ENCODE data around the gene CCNA1.

The CCNA1 gene

DNA sequence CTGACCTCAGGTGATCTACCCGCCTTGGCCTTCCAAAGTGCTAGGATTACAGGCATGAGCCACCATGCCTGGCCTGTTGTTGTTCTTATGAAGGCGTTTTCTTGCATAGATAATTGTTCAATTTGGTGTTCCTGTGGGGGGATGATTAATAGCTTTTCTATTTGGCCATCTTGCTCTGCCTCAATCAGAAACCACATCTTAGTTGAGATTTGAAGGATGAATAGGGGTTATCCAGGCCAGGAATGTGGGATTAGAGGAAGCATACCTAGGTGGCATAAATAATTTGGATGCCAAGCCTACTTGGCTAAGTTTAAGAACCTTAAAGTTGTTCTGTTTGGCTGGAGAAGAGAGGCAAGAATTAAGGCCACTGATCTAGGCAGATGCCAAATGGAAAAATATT lies 44.4 kb downstream of the CCNA1 start:
- DNase-seq (ENCODE audit: low read depth) = no peak
- TF ChIP-seq, protein P1, sequence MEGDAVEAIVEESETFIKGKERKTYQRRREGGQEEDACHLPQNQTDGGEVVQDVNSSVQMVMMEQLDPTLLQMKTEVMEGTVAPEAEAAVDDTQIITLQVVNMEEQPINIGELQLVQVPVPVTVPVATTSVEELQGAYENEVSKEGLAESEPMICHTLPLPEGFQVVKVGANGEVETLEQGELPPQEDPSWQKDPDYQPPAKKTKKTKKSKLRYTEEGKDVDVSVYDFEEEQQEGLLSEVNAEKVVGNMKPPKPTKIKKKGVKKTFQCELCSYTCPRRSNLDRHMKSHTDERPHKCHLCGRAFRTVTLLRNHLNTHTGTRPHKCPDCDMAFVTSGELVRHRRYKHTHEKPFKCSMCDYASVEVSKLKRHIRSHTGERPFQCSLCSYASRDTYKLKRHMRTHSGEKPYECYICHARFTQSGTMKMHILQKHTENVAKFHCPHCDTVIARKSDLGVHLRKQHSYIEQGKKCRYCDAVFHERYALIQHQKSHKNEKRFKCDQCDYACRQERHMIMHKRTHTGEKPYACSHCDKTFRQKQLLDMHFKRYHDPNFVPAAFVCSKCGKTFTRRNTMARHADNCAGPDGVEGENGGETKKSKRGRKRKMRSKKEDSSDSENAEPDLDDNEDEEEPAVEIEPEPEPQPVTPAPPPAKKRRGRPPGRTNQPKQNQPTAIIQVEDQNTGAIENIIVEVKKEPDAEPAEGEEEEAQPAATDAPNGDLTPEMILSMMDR (IDR thresholded peaks at IDR 0.05; ENCODE audit: control insufficient read depth, insufficient read depth, low read depth, low read length, missing control alignments) = no peak
- no peak overlapping the region for H3K4me3 ChIP-seq (ENCODE audit: control insufficient read depth, low read depth, low read length)

DNA sequence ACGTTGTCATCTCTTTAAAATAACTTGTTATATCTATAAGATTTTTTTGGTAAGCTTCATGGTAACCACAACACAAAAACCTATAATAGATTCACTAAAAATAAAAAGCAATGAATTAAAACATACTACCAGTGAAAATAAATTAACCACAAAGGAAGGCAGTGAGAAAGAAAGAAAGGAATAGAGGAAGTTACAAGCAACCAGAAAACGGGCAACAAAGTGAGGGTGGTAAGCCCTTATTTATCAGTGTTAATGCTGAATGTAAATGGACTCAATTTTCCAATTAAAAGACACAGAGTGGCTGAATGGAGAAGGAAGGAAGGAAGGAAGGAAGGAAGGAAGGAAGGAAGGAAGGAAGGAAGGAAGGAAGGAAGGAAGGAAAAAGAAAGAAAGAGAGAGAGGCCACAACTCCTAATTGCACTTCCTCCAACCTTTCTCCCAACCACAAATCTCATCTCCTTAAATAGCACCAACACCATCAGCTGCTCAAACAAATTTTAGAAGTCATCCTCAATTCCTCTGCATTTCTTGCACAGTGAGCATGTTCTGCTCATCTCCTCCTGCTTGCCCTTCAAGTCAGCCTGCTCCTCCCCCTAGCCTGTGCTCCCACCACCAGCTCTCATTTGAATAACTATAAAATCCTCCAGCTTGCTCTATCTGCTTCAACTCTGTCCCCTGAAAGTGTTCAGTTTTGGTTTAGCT lies 48.6 kb downstream of the CCNA1 start:
- no peak for DNase-seq (ENCODE audit: low read depth)
- TF ChIP-seq, protein P1 (IDR thresholded peaks at IDR 0.05; ENCODE audit: control insufficient read depth, insufficient read depth, low read depth, low read length, missing control alignments) = no peak

DNA sequence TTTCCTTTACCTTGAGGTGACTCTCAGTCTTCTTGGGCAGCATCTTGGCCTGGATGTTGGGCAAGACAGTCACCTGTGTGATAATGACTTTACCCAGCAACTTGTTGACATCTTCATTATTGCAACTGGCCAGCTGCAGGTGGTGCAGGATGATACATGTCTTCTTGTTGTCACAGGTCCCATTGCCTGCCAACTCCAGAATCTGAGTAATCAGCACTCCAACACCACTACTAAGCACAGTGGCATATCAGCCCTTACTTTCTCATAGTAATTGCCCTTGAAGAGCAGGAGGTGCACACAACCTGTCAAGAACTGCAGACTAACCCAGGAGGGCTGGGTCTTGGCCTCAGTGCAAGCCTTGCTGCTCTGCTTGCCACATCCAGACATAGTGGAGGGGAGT lies 57.8 kb downstream of the CCNA1 start:
- no peak for DNase-seq (ENCODE audit: low read depth)

More for the DNA sequence above, 48.6 kb downstream of the CCNA1 start:
- H3K4me3 ChIP-seq (ENCODE audit: control insufficient read depth, low read depth, low read length) = no peak overlapping the region

More for the DNA sequence above, 57.8 kb downstream of the CCNA1 start:
- TF ChIP-seq, protein P1 (IDR thresholded peaks at IDR 0.05; ENCODE audit: control insufficient read depth, insufficient read depth, low read depth, low read length, missing control alignments) = no peak
- H3K4me3 ChIP-seq (ENCODE audit: control insufficient read depth, low read depth, low read length) = no peak overlapping the region
